GM19035 (cell line): ENCODE measurements around the gene KLHL29.
A peak's percentile ranks its signal among the peaks of the same experiment; 100 is the strongest.

Experiments
- ATAC-seq: cut with Tn5 transposase; IDR thresholded peaks from one replicate; pipeline ENCODE4 v1.9.1; 2021; ENCODE audit not compliant: unreplicated experiment

KLHL29 gene

DNA sequence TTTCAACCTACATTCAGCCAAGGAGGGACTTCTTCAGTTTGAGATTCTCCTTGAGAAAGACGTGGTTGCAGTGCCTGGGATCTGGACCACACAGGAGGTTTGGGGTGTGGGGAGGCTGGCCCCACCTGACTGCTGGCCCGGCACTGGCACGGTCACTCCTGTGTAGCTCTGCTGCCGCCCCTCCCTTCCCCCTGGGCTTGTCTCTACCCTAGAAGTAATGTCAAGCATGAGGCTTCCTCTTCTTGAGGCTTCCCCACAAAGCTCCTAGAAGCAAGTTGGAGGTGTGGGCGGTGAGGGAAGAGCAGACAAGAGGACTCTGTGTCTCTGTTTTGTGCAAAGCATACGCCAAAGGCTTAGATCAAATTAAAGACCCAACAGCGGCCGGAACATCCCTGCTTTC is 8.7 kb downstream of the KLHL29 start:
- ATAC-seq, result no peak

DNA sequence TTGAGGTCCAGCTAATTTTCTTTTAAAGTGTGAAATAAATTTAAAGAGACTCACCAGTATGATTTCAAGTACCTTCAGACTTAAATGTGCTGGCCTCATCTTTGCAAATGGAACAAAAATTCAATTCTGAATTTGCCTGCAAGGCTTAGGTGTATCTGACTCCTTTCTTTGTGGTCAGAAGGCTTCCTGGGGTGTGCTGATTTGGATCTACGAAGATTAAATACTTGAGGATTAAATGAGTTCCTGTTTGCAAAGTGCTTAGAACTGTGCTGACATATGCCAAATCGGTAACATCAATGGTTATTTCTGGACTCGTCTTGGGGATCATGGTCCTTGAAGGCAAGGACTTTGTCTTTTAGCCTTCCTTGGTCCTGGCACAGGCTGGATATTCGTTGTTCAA is 9.7 kb downstream of the KLHL29 start:
- ATAC-seq, result no peak

DNA sequence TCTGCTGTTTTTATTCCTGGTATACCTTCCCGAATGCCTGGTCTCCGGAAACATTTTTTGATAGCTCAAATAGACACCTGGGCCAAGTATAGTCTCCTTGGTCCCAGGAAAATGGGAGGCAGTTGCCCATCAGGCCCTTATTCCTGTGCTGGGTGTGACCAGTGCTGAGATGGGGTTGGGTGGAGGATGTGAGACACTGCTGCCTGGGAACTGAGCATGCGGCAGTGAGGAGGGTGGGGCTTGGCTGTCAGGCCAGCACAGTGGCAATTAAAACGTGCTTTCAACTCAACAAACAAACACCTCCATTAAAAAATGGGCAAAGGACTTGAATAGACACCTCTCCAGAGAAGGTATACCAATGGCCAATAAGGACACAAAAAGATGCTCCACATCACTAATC is 12.5 kb downstream of the KLHL29 start:
- ATAC-seq, result no peak

DNA sequence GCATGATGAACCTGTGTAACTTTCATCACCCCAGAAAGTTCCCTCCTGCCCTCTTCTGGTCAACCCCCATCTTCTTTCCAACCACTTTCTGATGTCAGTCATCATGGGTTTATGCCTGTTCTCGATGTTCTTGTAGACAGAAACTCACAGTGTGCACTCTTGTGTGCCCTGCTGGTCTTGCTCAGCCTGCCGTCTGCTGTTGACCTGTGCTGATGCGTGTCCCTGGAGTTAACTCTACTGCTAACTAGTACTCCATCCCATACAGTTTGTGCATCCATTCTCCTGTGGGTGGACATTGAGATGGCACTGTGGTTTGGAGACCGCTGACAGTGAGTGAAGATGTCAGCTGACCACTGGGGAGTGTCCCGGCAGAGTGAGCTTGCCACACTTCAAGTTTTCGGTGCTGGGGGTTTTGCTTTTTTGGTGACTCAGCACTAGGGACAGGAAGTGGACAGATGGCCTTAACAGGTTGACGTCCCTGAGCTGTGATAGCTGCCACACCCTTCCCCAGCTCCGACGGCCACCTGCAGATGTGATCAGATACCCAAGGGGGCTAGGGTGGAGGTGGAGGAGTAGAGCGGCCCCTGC is 14.8 kb downstream of the KLHL29 start:
- peak; percentile 67 for ATAC-seq

DNA sequence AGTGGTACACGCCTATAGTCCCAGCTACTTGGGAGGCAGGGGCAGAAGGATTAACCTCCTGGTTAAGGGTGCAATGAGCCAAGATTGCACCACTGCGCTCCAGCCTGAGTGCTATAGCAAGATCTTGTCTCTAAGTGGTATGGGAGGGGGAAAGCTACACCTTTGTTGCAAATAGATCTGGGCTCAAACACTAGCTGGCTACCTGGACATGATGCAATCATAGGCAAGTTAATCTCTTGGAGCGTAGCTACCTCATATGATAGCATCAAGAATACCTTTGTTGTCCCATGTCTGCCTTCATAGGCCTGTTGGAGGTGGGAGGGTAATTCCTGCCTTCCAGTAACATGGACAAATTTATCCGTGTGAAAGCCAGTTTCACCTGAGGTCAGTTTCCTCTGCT is 15.7 kb downstream of the KLHL29 start:
- no peak for ATAC-seq

DNA sequence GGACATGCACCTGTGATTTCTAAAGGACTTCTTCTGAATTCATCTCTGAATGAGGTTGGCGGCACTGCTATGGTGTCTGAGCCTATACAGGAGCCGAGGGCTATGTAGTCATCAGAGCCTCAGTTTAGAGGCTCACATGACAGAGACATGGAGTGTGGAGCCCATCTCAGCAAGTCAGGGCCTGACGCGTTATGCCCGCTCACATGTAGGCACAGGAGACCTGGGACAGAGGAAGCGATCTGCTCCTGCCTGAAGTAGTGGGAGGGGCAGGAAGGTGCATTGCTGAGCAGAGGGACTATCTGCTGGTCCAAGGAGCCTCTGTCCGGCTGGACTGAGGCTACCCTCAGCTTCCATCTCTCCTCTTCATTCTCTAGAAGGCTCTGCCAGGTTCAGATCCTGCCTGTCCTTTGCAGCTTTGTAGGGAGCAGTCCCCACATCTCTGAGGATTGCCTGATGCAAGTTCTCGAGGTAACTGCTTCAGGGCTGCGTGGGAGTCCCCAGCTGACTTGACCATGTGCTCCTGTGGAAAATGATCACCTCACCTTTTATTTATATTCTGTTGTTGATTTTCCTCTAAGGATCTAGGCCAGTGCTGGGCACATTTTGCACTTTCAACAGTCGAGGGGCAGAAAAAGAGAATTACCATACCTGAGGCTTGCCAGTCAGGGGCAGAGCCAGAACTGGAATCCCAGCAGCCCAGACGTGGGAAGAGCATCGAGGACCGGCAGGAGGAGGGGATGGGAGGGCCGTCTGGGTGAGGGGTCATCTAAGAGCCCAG is 16.6 kb downstream of the KLHL29 start:
- no peak for ATAC-seq

DNA sequence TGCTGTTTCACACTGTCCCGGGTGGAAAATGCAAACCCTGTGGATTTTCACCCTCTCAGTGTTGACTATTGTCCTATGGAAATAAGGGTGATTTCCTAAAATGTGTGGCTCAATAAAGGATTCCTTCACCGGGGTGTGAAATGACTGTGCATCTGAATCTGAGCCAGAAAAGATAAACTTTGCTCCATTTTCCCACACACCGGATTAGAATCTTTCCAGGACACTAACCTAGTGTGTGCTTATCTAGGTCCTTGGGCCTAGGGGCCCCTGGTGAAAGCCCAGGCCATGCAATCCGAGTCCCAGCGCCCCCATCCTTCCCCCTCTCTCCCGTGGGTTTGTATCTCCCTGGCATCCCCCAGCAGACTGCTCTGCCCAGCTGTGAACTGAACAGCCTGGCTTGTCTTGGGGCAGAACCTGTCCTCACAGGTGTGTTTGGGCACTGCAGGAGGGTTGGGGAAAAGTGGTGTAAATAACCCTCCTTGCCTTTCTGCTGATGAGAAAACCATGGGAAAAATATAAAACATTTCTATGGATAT is 17.3 kb downstream of the KLHL29 start:
- no peak for ATAC-seq

DNA sequence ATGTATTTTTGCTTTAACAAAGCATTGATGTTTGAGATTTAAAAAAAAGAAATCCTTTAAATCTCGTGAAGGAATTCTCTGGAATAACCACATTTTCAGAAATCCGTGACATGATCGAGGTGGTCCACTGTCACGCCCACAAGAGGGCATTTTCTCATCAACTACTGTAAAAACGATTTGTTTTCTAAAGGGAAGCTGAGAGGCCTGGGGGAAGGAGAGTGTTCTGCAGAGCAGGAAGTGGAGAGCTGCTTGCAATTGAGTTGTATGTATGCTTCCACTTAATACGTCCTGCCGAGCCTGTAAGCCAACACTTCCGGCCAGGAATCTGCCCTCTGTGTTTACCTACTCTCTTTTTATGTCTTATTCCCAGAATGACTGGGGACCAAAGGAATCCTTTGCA is 19.4 kb downstream of the KLHL29 start:
- no peak for ATAC-seq

DNA sequence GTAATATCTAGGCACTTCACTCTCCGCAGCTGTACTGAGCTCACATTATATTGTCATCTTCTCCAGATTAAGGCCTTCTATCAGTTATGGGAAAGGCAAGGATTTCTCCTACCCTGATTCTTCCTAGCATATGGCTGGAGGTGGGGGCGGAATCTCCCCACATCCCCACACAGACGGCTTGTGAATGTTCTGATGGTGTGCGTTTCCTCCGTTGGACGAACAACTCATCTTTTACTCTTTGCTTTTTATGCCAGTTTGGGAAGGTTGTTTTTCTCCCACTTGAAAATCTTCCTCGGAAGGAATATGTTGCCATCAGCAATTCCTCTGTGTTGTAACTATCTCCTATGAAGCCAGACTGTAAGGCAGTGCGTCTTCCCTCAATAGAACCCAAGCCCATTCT is 24.3 kb downstream of the KLHL29 start:
- ATAC-seq, result no peak

DNA sequence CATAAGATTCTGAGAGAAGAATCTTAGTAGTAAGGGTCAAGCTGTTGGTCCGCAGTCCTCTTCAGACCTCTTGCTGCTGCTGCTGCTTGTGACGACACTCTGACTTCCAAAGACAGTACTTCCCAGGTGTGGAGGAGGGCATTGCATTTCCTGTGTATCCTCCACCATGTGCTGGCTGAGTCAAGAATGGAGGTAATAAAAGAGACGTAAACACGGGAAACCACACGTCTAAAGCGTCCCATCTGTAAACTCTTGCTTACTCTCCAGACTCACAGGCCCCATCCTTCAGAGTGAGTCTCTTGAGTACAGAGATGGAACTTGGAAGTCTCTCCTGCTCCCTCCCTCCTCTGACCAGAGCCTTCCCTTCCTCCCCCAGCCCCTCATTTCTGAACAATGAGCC is 25.6 kb downstream of the KLHL29 start:
- no peak for ATAC-seq

DNA sequence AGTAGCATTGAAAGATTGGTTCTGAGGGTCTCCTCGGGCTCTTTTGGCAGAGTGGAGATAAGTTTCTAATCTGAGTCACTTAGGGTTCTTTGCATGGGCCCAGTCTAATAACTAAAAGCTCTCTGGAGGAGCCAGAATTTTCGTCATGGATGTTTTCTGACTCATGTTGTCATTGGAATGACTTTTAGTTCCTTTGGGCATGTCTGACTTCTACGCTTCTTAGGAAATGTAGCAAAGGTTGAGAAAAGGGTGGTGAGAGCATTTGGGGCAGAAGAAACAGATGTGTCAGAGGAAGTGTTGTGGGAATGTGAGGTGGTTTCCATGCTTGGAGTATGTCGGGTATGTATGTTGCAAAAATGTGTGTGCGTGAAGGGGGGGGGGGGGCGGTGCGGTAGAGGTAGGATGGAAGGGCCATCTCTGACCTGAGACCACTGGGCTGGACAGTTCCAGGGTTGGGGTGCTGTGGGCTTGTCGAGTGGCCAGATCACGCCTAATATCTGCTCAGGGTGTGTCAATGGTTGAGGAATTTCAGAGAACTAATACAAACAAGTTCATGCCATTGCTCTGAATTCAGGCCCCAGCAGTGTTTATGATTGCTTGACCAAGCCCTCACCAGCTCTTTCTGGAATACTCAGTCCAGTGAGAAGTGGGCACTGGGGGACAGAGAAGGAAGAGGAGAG is 26.9 kb downstream of the KLHL29 start:
- ATAC-seq, result no peak

DNA sequence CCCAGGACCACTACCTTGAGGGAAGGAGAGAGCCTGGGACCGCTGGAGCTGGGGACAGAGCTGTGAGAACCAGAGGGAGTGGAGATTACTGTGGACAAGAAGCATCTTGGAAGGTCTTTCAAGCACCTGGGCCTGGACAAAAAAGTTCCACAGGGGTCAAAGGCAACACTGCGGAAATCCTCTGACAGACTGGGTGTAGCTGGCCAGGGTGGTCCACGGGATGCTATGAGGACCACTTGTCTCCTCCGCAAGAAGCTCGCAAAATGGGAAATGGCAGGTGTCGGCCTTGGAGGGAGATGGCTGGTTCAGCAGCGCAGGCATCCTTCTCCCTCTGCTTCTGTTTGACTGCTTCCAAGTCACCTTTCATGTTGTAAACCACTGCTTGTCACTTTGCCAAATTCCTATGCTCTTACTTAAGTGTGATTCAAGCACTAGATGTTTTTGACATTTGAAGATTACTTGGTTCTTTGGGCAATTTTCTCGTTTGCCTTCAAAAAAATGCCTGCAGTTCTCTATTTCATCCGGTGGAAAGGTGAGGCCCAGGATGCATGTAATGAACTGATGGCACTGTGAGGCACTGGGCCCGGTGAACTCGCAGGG is 27.7 kb downstream of the KLHL29 start:
- no peak for ATAC-seq

DNA sequence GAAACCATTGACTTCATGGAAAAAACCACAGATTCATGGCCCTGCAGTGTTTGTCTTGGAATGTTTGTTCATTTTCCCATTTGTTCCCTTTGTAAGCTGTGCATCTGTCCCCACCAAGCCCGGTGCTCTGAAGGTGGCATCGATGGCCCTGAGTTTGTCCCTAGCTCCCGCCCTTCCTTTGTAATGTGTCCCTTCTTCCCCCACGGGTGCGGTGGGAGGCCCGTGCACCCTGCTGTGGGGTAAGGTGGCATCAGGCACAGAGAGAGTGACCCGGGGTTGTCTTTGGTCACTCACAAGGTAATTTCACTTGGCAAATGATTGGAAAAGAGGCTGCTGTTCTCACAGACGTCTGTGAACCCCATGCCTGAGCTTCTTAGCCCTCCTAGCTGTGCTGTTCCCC is 28.7 kb downstream of the KLHL29 start:
- no peak for ATAC-seq

DNA sequence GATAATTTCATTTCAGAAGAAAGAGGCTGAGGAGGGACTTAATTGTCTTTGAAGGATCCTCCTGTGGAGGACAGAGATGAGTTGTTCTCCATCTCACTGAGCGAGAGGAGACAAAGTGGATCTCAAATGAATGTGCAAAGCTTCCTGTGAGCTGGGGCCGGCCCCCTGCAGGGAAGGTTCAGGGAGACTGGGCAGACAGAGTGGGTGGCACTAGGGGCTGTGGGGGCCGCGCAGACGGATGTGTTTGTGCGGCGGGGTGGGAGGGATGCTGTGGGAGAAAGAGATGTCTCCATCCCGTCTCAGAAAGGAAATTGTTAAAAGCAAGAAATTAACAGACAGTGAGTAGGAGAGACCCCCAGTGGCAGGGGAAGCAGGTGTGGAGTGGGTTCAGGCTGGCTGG is 29.1 kb downstream of the KLHL29 start:
- no peak for ATAC-seq

DNA sequence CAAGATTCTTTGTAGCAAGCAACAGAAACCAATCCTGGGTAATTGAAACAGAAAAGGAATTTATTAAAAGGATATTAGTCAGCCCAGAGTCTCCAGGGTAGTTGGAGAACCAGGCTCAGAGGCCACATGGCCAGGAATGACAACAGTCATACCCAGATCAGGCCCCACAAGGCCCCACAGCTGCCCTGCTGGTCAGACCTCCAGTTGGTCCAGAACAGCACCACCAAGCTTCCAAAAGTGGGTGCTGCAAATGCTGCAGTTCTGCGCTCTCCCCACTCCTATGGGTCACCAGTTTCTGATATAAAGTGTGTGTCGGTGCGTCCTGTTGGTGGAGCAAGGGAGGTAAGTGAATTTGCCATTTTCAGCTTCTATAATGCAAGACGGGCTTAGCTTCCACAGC is 29.9 kb downstream of the KLHL29 start:
- no peak for ATAC-seq

DNA sequence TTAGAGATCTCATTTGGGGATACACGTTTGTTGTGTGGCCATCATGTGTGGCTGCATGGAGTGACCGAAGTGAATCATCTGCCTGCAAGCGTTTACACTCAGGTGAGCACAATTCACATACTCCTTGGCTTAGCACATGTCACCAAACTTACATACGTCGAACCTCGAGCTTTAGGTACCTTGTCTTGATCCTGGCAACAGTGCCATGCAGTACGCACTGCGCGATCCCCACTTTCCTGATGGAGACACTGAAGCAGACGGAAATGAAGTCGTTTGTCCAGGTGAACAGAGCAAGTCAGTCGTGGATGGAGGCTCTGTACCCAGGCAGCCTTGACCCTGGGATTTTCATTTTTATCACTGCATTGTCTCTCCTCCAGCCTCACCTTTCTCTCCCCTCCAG is 32.3 kb downstream of the KLHL29 start:
- ATAC-seq, result no peak

DNA sequence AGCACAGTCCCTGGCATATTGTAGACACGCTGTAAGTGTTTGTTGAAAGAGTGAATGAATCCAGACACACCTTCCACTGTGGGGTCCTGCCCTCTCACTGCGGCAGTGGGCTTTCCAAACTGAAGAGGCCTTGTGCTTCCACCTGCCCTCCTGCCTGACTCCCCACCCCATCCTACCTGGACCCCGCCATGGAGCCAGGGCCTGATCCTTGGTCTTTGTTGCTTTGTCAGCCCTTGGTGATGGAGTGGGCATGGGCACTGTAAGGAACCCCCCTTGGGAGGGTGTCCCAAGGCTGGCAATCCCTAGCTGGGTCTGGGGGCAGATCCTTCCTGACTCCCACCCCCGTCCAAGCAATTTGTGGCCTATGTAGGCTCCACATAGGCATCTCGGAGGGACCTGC is 33.1 kb downstream of the KLHL29 start:
- ATAC-seq, result no peak

DNA sequence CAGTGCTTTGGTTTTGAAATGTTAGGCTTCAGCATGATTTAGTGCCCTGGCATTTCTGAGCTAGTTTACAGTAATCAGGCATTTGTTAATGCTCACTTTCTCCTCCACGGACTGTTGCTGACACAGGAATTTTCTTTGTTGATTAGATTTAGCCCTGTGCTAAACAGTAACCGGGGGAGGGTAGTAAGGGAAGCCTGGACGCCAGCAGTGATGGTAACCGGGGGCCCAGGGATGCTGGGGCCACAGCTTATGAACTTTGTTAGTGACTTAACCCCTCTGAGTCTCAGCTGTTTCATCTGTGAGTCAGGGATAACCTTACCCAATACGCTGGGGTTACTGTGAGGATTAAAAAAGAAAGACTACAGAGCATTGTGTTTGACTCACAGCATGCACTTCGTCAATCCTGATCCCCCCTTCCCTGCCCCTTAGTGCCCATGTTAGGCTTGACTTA is 33.5 kb downstream of the KLHL29 start:
- ATAC-seq, result no peak

DNA sequence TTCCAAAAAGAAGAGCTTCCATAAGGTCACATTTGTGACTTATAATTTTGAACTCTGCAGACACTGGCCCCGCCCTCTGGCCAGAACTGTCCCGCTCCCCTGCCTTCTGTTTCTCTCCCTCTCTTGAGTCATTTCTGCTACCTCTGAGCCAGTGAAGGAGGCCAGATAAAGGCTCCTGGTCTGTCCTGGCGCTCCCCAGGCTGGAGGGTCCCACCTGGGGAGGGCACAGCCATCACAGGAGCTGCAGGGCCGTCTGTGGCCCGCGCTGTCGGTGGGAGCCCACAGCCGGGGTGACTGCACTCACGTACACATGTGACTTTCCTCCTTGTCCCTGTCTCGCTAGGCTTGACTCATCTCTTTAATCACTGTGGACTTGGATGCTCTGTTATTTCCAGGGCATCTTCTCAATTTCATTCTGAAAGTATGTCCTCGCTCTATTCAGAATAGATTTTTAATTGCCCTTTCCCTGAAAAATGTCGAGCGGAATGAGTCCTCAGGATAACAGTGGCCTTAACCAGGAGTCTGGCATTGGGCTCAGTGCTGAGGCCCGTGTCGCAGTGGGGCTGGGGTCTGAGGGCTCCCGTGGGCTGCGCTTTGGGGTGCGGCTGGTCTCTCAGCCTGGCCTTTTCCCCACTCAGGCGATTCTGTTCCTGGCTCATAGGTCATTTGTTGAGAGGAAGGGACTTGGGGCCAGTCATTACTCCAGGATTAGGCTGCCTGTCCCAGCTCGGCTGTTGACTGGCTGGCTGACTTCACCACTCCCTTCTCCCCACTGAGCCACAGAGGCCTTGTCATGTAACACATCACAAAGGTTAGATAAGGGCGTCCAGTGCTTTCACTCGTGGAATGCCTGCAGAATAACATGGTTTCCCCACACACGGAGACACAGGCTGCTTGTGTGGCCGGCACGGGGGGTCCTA is 34.5 kb downstream of the KLHL29 start:
- no peak for ATAC-seq

DNA sequence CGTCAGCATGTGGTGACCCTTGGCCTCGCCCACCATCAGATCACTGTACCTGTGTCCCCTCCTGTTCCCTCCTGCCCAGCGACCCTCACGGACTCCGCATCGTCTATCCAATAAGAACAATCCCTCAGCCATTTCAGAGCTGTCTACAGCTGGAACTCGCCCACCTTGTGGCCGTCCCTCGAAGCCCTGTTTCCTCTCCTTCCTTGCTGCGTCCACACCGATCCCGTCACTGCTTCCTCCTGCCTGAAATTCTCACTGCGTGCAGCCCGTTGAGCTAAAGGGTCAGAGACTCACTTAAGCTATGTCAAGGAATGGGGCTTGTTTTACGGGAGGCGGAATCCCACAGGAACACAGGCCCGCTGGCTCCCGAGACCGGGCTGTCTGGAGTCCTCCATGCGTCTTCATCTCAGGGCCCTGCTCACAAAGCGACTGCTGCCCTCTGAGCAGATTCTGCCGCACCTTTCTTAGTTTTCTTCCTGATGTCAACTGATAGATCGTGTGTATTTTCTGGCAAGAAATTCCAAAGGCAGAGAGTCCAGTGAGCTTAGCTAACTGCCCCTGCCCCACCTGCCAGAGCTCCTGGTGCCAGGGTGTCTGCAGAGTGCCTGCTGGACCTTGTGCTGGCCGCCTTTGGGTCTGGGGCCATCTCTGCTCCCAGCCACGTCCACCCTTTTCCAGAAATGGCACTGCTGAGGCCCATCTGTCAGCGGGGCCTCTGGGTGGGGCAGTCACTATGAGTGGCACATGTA is 35.3 kb downstream of the KLHL29 start:
- ATAC-seq, result no peak
